CD14-positive monocyte (primary cell): ENCODE measurements around the gene THSD1. TPM values are rescaled to one million over a fixed set of nuclear protein-coding genes. Genes with fewer than 3 reads are reported as not detected.

Source experiments
- DNase-seq, 3 donors: peaks; one replicate each; pipeline ENCODE4 v3.0.0-alpha.2; 2011 to 2022
- H2AFZ ChIP-seq: 2 replicates; pipeline ENCODE4 v1.6.0; 2012; ENCODE audit warnings: mild to moderate bottlenecking, low read depth, low read length, inconsistent platforms; ENCODE audit not compliant: insufficient read depth, poor library complexity, severe bottlenecking
- H3K27ac ChIP-seq, 2 donors: 1 replicate in 1 of 2; 2 replicates in 1 of 2; pipeline ENCODE4 v1.5.1; 2012 to 2013; ENCODE audit warnings: low read length in 2 of 2, control low read depth in 1 of 2, inconsistent platforms in 1 of 2, low read depth in 1 of 2, mild to moderate bottlenecking in 1 of 2
- H3K27me3 ChIP-seq, 2 donors: one replicate each; pipeline versions ENCODE4 v1.6.0 to v1.6.1; 2011 to 2013; ENCODE audit warnings: low read length in 2 of 2; ENCODE audit not compliant: control insufficient read depth in 2 of 2, insufficient read depth in 2 of 2
- H3K36me3 ChIP-seq, 2 donors: replicated peaks in 1 of 2; 1 replicate in 1 of 2; 2 replicates in 1 of 2; pipeline versions ENCODE4 v1.5.1 to v1.6.1; 2012 to 2013; ENCODE audit warnings: low read length in 2 of 2, control low read depth in 1 of 2, inconsistent platforms in 1 of 2, mild to moderate bottlenecking in 1 of 2; ENCODE audit not compliant: insufficient read depth in 2 of 2, control insufficient read depth in 1 of 2
- H3K4me1 ChIP-seq, 2 donors: 1 replicate in 1 of 2; 2 replicates in 1 of 2; pipeline versions ENCODE4 v1.5.1 to v1.6.1; 2012 to 2013; ENCODE audit warnings: low read length in 2 of 2, control low read depth in 1 of 2, inconsistent platforms in 1 of 2, mild to moderate bottlenecking in 1 of 2, moderate library complexity in 1 of 2; ENCODE audit not compliant: insufficient read depth in 2 of 2, control insufficient read depth in 1 of 2
- H3K4me2 ChIP-seq: replicated peaks from 2 replicates; pipeline ENCODE3; 2012; ENCODE audit warnings: low read length, moderate library complexity, mild to moderate bottlenecking; ENCODE audit not compliant: poor library complexity, severe bottlenecking; ENCODE audit errors: extremely low read depth
- H3K4me3 ChIP-seq, 3 experiments: fragments of 200-600 bp in 1 of 3; sonication (generic) in 1 of 3; replicated peaks in 1 of 3; 1 replicate in 2 of 3; 2 replicates in 1 of 3; pipeline ENCODE4 v1.5.1; 2011 to 2013; ENCODE audit warnings: low read length in 3 of 3, mild to moderate bottlenecking in 3 of 3, control low read depth in 2 of 3, low read depth in 2 of 3, inconsistent platforms in 1 of 3, moderate library complexity in 1 of 3
- H3K79me2 ChIP-seq: 2 replicates; pipeline ENCODE4 v1.6.0; 2012; ENCODE audit warnings: mild to moderate bottlenecking, control low read depth, inconsistent platforms, low read length, moderate library complexity; ENCODE audit not compliant: insufficient read depth
- H3K9ac ChIP-seq: 2 replicates; pipeline ENCODE4 v1.6.0; 2017; ENCODE audit warnings: low read length, mild to moderate bottlenecking; ENCODE audit not compliant: insufficient read depth, poor library complexity, severe bottlenecking
- H3K9me3 ChIP-seq, 2 donors: replicated peaks in 1 of 2; 1 replicate in 1 of 2; 2 replicates in 1 of 2; pipeline versions ENCODE4 v1.5.1 to v1.6.1; 2012 to 2013; ENCODE audit warnings: low read length in 2 of 2, control low read depth in 1 of 2; ENCODE audit not compliant: control insufficient read depth in 1 of 2, insufficient read depth in 1 of 2
- H4K20me1 ChIP-seq: 2 replicates; pipeline ENCODE4 v1.6.0; 2012; ENCODE audit warnings: mild to moderate bottlenecking, low read length, control low read depth, moderate library complexity; ENCODE audit not compliant: insufficient read depth
- H3K27ac Mint-ChIP-seq, 7 donors: one replicate each; pipeline ENCODE4 v1.8.0; 2020; ENCODE audit warnings: mild to moderate bottlenecking in 7 of 7, mixed read lengths in 7 of 7, moderate library complexity in 6 of 7, inconsistent platforms in 2 of 7
- H3K27me3 Mint-ChIP-seq, 3 donors: one replicate each; pipeline ENCODE4 v1.8.0; 2021 to 2022; ENCODE audit warnings: low read depth in 3 of 3, mild to moderate bottlenecking in 3 of 3, mixed read lengths in 3 of 3, moderate library complexity in 3 of 3, inconsistent platforms in 1 of 3
- H3K36me3 Mint-ChIP-seq, 2 donors: one replicate each; pipeline ENCODE4 v1.8.0; 2020; ENCODE audit warnings: mixed read lengths in 2 of 2, inconsistent platforms in 1 of 2, mild to moderate bottlenecking in 1 of 2
- H3K4me1 Mint-ChIP-seq: one replicate; pipeline ENCODE4 v1.8.0; 2020; ENCODE audit warnings: mild to moderate bottlenecking, mixed read lengths
- H3K4me3 Mint-ChIP-seq, 2 donors: one replicate each; pipeline ENCODE4 v1.8.0; 2020; ENCODE audit warnings: mild to moderate bottlenecking in 2 of 2, mixed read lengths in 2 of 2, moderate library complexity in 1 of 2
- H3K9me3 Mint-ChIP-seq, 7 donors: one replicate each; pipeline ENCODE4 v1.8.0; 2020 to 2022; ENCODE audit warnings: mixed read lengths in 7 of 7, mild to moderate bottlenecking in 6 of 7, moderate library complexity in 6 of 7, inconsistent platforms in 2 of 7
- WGBS: methylation state at CpG from one replicate; pipeline ENCODE4 v1.1.5; 2013; ENCODE audit warnings: missing lambda C conversion rate; ENCODE audit not compliant: insufficient coverage; 5-methylcytosine and 5-hydroxymethylcytosine counted together
- intact Hi-C, 2 donors: fragments of 100-400 bp; cut with micrococcal nuclease; formaldehyde crosslinking; loops; one replicate each; pipeline versions ENCODE4 v1.15.0 to v1.15.1; 2023
- polyA plus RNA-seq, 3 donors: library from polyadenylated mRNA; depleted of rRNA in 1 of 3; unstranded in 2 of 3; stranded (reverse) in 1 of 3; fragments of 300-500 nt in 2 of 3; fragments of >200 nt in 1 of 3; fragmentation: Illumina TruSeq in 2 of 3; gene quantifications; 1 replicate in 2 of 3; 2 replicates in 1 of 3; pipeline ENCODE4 v1.2.3, GENCODE V29; 2012 to 2021
- TF ChIP-seq, protein P1 (sequence below): fragments of 200-600 bp; IDR thresholded peaks from one replicate; pipeline ENCODE4 v1.8.0; 2022; ENCODE audit warnings: antibody characterized with exemption, mild to moderate bottlenecking

THSD1 gene
- polyA plus RNA-seq, 3 donors: 0.52 TPM; not detected in 2

DNA sequence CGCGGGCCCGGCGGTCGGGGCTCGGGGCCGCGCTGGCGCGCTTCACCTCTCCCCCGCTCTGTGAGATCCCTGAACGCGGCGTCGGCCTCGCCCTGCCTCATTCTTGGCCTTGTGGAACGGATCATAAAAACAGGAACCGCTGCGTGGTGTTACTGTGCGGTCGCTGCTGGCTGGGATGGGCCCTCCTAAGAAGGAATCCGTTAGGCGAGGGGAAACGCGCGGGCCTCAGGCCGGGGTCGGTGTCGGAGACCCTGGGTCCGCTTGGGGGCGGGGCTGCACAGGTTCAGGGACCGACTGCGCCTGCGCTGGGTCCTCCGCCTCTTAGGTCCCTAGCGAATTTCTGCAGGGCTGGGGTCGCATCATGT is 49.7 kb upstream of the THSD1 start:
- H3K79me2 ChIP-seq: peaks cover 50% of the 10 kb centered on the region
- Mint-ChIP-seq H3K9me3 (no peaks in the 10 kb centered on the region), H3K27ac (peak overlapping the region; percentile 81 to 99 (median 97)), H3K27me3 (peaks cover 0 to 2% (median 0%) of the 10 kb centered on the region in 3 donors), H3K4me3 (peak overlapping the region; percentile 91 to 98), H3K4me1 (peaks cover 28% of the 10 kb centered on the region), H3K36me3 (peaks cover 9 to 28% of the 10 kb centered on the region in 2 donors)
- peaks cover 14% of the 10 kb centered on the region in 2 donors for H3K36me3 ChIP-seq
- H2AFZ ChIP-seq: peak overlapping the region; percentile 85
- H3K4me2 ChIP-seq: peak overlapping the region; percentile 75
- intact Hi-C loops: loop anchor here in 1 of 2 donors (5.0 to 10.0 kb wide), 4 partner anchors 111 to 443 kb away; partner anchors contain the start of genes ALG11, ATP7B and SUGT1
- peak overlapping the region; percentile 87 for H3K9ac ChIP-seq
- TF ChIP-seq, protein P1, sequence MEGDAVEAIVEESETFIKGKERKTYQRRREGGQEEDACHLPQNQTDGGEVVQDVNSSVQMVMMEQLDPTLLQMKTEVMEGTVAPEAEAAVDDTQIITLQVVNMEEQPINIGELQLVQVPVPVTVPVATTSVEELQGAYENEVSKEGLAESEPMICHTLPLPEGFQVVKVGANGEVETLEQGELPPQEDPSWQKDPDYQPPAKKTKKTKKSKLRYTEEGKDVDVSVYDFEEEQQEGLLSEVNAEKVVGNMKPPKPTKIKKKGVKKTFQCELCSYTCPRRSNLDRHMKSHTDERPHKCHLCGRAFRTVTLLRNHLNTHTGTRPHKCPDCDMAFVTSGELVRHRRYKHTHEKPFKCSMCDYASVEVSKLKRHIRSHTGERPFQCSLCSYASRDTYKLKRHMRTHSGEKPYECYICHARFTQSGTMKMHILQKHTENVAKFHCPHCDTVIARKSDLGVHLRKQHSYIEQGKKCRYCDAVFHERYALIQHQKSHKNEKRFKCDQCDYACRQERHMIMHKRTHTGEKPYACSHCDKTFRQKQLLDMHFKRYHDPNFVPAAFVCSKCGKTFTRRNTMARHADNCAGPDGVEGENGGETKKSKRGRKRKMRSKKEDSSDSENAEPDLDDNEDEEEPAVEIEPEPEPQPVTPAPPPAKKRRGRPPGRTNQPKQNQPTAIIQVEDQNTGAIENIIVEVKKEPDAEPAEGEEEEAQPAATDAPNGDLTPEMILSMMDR: no peak
- WGBS: under 1% methylated on average over 37 of the region's 37 CpGs
- peaks cover 21 to 31% of the 10 kb centered on the region in 2 donors for H3K4me1 ChIP-seq
- peak; percentile 76 to 84 (median 78) for DNase-seq
- peak overlapping the region; percentile 83 to 95 for H3K27ac ChIP-seq
- peak overlapping the region; percentile 69 to 96 (median 94) for H3K4me3 ChIP-seq
- no peaks in the 10 kb centered on the region for H4K20me1 ChIP-seq
- no peaks in the 10 kb centered on the region for H3K9me3 ChIP-seq
- no peaks in the 10 kb centered on the region for H3K27me3 ChIP-seq

DNA sequence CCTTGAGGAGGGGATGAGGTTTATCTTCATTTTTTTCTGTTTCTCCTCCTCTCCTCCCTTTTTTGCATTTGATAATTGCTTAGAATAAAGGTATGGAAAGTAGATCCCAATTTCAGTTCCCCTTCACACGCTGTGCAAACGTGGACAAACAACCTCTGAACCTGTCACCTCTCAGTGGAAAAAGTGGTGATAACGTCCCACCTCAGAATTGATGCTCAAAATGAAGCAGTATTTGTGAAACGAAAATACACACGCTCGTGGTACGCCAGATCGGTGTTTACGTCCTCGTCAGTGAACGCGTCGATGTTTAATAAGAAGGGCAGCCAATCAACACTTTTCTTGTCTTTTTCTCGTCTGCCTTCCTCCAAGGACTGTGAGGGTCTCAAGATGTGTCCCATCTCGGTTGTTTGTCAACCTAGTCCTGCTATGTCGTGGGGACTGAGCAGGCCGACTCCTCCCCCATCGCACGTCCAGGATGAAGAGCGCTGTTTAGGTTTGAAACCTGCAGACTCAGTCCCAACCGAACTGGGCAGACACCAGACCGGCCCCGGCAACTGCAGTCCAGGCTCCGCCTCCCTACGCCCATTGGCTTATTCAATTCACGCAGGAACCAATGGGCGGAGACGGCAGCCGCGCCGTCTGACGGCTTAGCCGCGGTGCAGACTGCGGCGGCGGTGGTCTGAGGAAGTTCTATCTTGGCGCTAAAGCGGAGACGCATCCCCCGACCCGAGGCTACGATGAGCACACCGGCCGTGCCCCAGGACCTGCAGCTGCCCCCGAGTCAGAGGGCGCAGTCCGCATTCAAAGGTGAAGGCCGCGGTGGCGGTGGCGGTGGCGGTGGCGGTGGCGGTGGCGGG is 49.1 kb upstream of the THSD1 start, which contains the start of gene CKAP2:
CKAP2 (plus strand) TSS at position 659 of the 857 bp plus-strand sequence; CDS start at position 738, 79 bp downstream.
- Mint-ChIP-seq H3K27me3 (no peaks in the 10 kb centered on the region), H3K27ac (peak within 1 kb of the TSS; percentile 97 to 99 (median 98)), H3K4me3 (peak within 1 kb of the TSS; percentile 91 to 98), H3K9me3 (no peaks in the 10 kb centered on the region), H3K4me1 (peaks cover 28% of the 10 kb centered on the region), H3K36me3 (peaks cover 8 to 22% of the 10 kb centered on the region in 2 donors)
- Histone ChIP-seq H3K27me3 (no peaks in the 10 kb centered on the region), H3K27ac (peak within 1 kb of the TSS; percentile 83 to 95), H3K9me3 (no peaks in the 10 kb centered on the region), H2AFZ (peak within 1 kb of the TSS; percentile 85), H3K9ac (peak within 1 kb of the TSS; percentile 87), H4K20me1 (no peaks in the 10 kb centered on the region), H3K79me2 (peaks cover 44% of the 10 kb centered on the region), H3K4me2 (peak within 1 kb of the TSS; percentile 75), H3K36me3 (peaks cover 8 to 10% of the 10 kb centered on the region in 2 donors), H3K4me3 (peak within 1 kb of the TSS; percentile 69 to 96 (median 94)), H3K4me1 (peaks cover 22 to 32% of the 10 kb centered on the region in 2 donors)
- TF ChIP-seq, protein P1: no peak
- intact Hi-C loops: loop anchor here (5.0 to 10.0 kb wide), 5 partner anchors 110 to 443 kb away; partner anchors contain the start of genes ALG11 (in 2 of the 2), ATP7B (in 2 of the 2) and SUGT1 (in 2 of the 2)
- peak; percentile 92 to 95 (median 94) for DNase-seq
- WGBS: under 1% methylated on average over 52 of the region's 56 CpGs
